ENCODE measurements around the gene KDF1.
"Not testable (repeated sequence)": the region's sequence is repeated elsewhere in the genome, so short reads cannot be mapped to it uniquely, and the experiment has no call there.

KDF1 gene

GRCh38 chr1:26949266-26949925, 10.9 kb downstream of the KDF1 start:
- no peaks in the 10 kb centered on the region for H3K9me3 ChIP-seq (ENCODE audit: insufficient read depth, low read depth, low read length)
- no peak overlapping the region for H3K4me2 ChIP-seq (ENCODE audit: low read depth, low read length, poor library complexity, severe bottlenecking)
- H3K36me3 ChIP-seq (ENCODE audit: insufficient read depth, low read length): peaks cover 24% of the 10 kb centered on the region; the same call in 1 of the 2 replicates
- no peaks in the 10 kb centered on the region for H3F3A ChIP-seq (ENCODE audit: low read depth)
- H3K9me2 ChIP-seq (replicated peaks; ENCODE audit: low read depth, low read length): no peaks in the 10 kb centered on the region
- TF ChIP-seq EZH2phosphoT487 (IDR thresholded peaks at IDR 0.05; ENCODE audit: borderline replicate concordance) (no peak), CTCF (conservative IDR thresholded peaks at IDR 0.05; ENCODE audit: low read length) (no peak)
- no peak overlapping the region for H3K9ac ChIP-seq (ENCODE audit: low read depth, low read length, poor library complexity, severe bottlenecking)
- no peaks in the 10 kb centered on the region for H3K79me2 ChIP-seq (ENCODE audit: insufficient read depth, low read length)
- no peaks in the 10 kb centered on the region for H3K4me1 ChIP-seq (ENCODE audit: insufficient read depth, low read length, poor library complexity, severe bottlenecking)
- no peak overlapping the region for H2AFZ ChIP-seq (ENCODE audit: low read length)
- H3K4me3 ChIP-seq (ENCODE audit: low read length, poor library complexity, severe bottlenecking): no peak overlapping the region
- no peaks in the 10 kb centered on the region for H4K20me1 ChIP-seq (ENCODE audit: insufficient read depth, low read length, poor library complexity, severe bottlenecking)
- H3K27me3 ChIP-seq (ENCODE audit: insufficient read depth, low read length, poor library complexity, severe bottlenecking): no peaks in the 10 kb centered on the region

GRCh38 chr1:26948725-26949057, 11.6 kb downstream of the KDF1 start:
- not testable (repeated sequence) for H3K4me1 ChIP-seq (ENCODE audit: insufficient read depth, low read length, poor library complexity, severe bottlenecking); H3K27me3 ChIP-seq (ENCODE audit: insufficient read depth, low read length, poor library complexity, severe bottlenecking); H3F3A ChIP-seq (ENCODE audit: low read depth); H2AFZ ChIP-seq (ENCODE audit: low read length); H3K4me3 ChIP-seq (ENCODE audit: low read length, poor library complexity, severe bottlenecking); H3K9me3 ChIP-seq (ENCODE audit: insufficient read depth, low read depth, low read length); H3K9ac ChIP-seq (ENCODE audit: low read depth, low read length, poor library complexity, severe bottlenecking); H4K20me1 ChIP-seq (ENCODE audit: insufficient read depth, low read length, poor library complexity, severe bottlenecking); H3K9me2 ChIP-seq (replicated peaks; ENCODE audit: low read depth, low read length); H3K4me2 ChIP-seq (ENCODE audit: low read depth, low read length, poor library complexity, severe bottlenecking); H3K79me2 ChIP-seq (ENCODE audit: insufficient read depth, low read length)
- H3K36me3 ChIP-seq (ENCODE audit: insufficient read depth, low read length): peaks cover 30% of the 10 kb centered on the region; the same call in 1 of the 2 replicates

GRCh38 chr1:26946270-26946669, 14.0 kb downstream of the KDF1 start:
- no peak for TF ChIP-seq EZH2phosphoT487 (IDR thresholded peaks at IDR 0.05; ENCODE audit: borderline replicate concordance)
- no peak for TF ChIP-seq CTCF (conservative IDR thresholded peaks at IDR 0.05; ENCODE audit: low read length)
- no peak overlapping the region for H3K4me2 ChIP-seq (ENCODE audit: low read depth, low read length, poor library complexity, severe bottlenecking)
- H3K36me3 ChIP-seq (ENCODE audit: insufficient read depth, low read length): peaks cover 53% of the 10 kb centered on the region; the same call in 1 of the 2 replicates
- no peaks in the 10 kb centered on the region for H3F3A ChIP-seq (ENCODE audit: low read depth)
- no peaks in the 10 kb centered on the region for H4K20me1 ChIP-seq (ENCODE audit: insufficient read depth, low read length, poor library complexity, severe bottlenecking)
- no peak overlapping the region for H2AFZ ChIP-seq (ENCODE audit: low read length)
- H3K9ac ChIP-seq (ENCODE audit: low read depth, low read length, poor library complexity, severe bottlenecking): no peak overlapping the region
- no peaks in the 10 kb centered on the region for H3K9me3 ChIP-seq (ENCODE audit: insufficient read depth, low read depth, low read length)
- no peaks in the 10 kb centered on the region for H3K4me1 ChIP-seq (ENCODE audit: insufficient read depth, low read length, poor library complexity, severe bottlenecking)
- H3K79me2 ChIP-seq (ENCODE audit: insufficient read depth, low read length): no peaks in the 10 kb centered on the region
- H3K4me3 ChIP-seq (ENCODE audit: low read length, poor library complexity, severe bottlenecking): no peak overlapping the region
- H3K27me3 ChIP-seq (ENCODE audit: insufficient read depth, low read length, poor library complexity, severe bottlenecking): no peaks in the 10 kb centered on the region
- no peaks in the 10 kb centered on the region for H3K9me2 ChIP-seq (replicated peaks; ENCODE audit: low read depth, low read length)

- Histone ChIP-seq H3K9me3 (ENCODE audit: insufficient read depth, low read depth, low read length) (no peaks in the 10 kb centered on the region), H3K27me3 (ENCODE audit: insufficient read depth, low read length, poor library complexity, severe bottlenecking) (no peaks in the 10 kb centered on the region), H3K79me2 (ENCODE audit: insufficient read depth, low read length) (no peaks in the 10 kb centered on the region), H3K36me3 (ENCODE audit: insufficient read depth, low read length) (peaks cover 56% of the 10 kb centered on the region; the same call in 1 of the 2 replicates), H3K4me3 (ENCODE audit: low read length, poor library complexity, severe bottlenecking) (no peak overlapping the region), H3K9ac (ENCODE audit: low read depth, low read length, poor library complexity, severe bottlenecking) (no peak overlapping the region), H2AFZ (ENCODE audit: low read length) (no peak overlapping the region), H3K4me1 (ENCODE audit: insufficient read depth, low read length, poor library complexity, severe bottlenecking) (no peaks in the 10 kb centered on the region), H3F3A (ENCODE audit: low read depth) (no peaks in the 10 kb centered on the region), H4K20me1 (ENCODE audit: insufficient read depth, low read length, poor library complexity, severe bottlenecking) (no peaks in the 10 kb centered on the region), H3K9me2 (replicated peaks; ENCODE audit: low read depth, low read length) (no peaks in the 10 kb centered on the region), H3K4me2 (ENCODE audit: low read depth, low read length, poor library complexity, severe bottlenecking) (no peak overlapping the region)
- no peak for TF ChIP-seq CTCF (conservative IDR thresholded peaks at IDR 0.05; ENCODE audit: low read length)
- no peak for TF ChIP-seq EZH2phosphoT487 (IDR thresholded peaks at IDR 0.05; ENCODE audit: borderline replicate concordance)
These were observed 14.5 kb downstream of the KDF1 start for GRCh38 chr1:26945728-26946127.

Data from Loucy (cell line).